Retinal pigment epithelial cell (primary cell): ENCODE data around the gene RAMACL.

Experiments
- DNase-seq: peaks from one replicate; pipeline ENCODE4 v3.0.0-alpha.2; 2010; ENCODE audit warnings: low read depth
- H3K4me3 ChIP-seq: 2 replicates; pipeline ENCODE4 v1.5.1; 2011; ENCODE audit warnings: mild to moderate bottlenecking, low read length, control low read depth, moderate library complexity
- TF ChIP-seq, protein P1 (sequence below): conservative IDR thresholded peaks from 2 replicates; pipeline ENCODE4 v1.5.1; 2011; ENCODE audit warnings: low read depth, low read length, control low read depth, inconsistent platforms

Gene RAMACL

DNA sequence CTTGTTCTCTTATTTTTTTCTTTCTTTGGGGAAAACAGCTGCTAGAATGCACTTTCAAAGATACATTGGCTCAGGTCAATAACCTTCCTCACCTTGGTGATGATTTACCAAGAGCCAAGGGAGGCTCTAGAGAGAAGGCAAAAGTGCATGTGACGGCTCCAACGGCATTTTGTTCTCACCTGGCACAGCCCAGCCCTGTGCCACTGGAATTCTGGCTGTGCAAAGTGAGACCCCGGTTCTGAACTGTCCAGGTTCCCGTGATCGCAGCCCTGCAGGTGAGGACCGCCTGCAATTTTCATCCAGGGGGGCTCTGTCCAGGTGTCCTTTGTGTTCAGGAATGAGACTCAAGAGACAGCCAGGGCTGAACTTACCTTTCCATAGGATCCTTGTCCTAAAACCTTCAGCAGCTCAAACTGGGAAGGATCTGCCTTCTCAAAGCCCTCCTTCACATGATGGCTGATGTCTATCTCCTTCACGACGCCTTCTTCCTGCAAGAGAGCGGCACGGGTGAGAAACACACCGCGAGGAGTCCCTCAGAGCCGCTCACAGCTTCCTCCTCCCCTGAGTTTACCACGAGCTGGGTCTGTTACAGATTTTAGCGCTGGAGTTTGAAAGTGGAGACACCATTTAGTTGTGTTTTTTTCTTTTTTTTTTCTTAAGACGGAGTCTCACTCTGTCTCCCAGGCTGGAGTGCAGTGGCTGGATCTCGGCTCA is 48.0 kb downstream of the RAMACL start:
- TF ChIP-seq, protein P1, sequence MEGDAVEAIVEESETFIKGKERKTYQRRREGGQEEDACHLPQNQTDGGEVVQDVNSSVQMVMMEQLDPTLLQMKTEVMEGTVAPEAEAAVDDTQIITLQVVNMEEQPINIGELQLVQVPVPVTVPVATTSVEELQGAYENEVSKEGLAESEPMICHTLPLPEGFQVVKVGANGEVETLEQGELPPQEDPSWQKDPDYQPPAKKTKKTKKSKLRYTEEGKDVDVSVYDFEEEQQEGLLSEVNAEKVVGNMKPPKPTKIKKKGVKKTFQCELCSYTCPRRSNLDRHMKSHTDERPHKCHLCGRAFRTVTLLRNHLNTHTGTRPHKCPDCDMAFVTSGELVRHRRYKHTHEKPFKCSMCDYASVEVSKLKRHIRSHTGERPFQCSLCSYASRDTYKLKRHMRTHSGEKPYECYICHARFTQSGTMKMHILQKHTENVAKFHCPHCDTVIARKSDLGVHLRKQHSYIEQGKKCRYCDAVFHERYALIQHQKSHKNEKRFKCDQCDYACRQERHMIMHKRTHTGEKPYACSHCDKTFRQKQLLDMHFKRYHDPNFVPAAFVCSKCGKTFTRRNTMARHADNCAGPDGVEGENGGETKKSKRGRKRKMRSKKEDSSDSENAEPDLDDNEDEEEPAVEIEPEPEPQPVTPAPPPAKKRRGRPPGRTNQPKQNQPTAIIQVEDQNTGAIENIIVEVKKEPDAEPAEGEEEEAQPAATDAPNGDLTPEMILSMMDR = no peak
- no peak overlapping the region for H3K4me3 ChIP-seq

GRCh38 chr6:166534658-166535406 is 51.6 kb downstream of the RAMACL start:
- H3K4me3 ChIP-seq = no peak overlapping the region
- TF ChIP-seq, protein P1 = no peak
- no peak for DNase-seq

More for the DNA sequence above, 48.0 kb downstream of the RAMACL start:
- DNase-seq = no peak

- TF ChIP-seq, protein P1 = no peak
- DNase-seq = no peak
- no peak overlapping the region for H3K4me3 ChIP-seq
Observed at GRCh38 chr6:166533205-166533824, 53.2 kb downstream of the RAMACL start.
